H1 (cell line): ENCODE data around the gene GLRX5. TPM values are rescaled to one million over a fixed set of nuclear protein-coding genes. Genes with fewer than 3 reads are reported as not detected.

Experiments
- ASH2L ChIP-seq: fragments of 200-600, 300-600 bp; sonication (generic); IDR thresholded peaks from one replicate; pipeline ENCODE4 v1.7.1; 2017; ENCODE audit warnings: low read length
- BCL11A ChIP-seq, 2 experiments: IDR thresholded peaks; one replicate each; pipeline ENCODE4 v1.6.1; 2011; ENCODE audit warnings: low read depth in 2 of 2, low read length in 2 of 2, mild to moderate bottlenecking in 2 of 2
- HDAC2 ChIP-seq, 2 experiments: fragments of 300-600 bp in 1 of 2; sonication (generic) in 1 of 2; IDR thresholded peaks; 2 replicates each; pipeline ENCODE4 v1.6.1; 2011 to 2012; ENCODE audit warnings: low read depth in 2 of 2, low read length in 2 of 2, mild to moderate bottlenecking in 2 of 2, moderate library complexity in 2 of 2, borderline replicate concordance in 1 of 2, inconsistent platforms in 1 of 2
- KDM5A ChIP-seq: fragments of 200-600 bp; IDR thresholded peaks from 2 replicates; pipeline ENCODE4 v1.7.1; 2012; ENCODE audit warnings: mild to moderate bottlenecking, low read length, inconsistent platforms, mixed read lengths
- RXRA ChIP-seq: IDR thresholded peaks from 2 replicates; pipeline ENCODE4 v1.6.1; 2011; ENCODE audit warnings: low read depth, mild to moderate bottlenecking, low read length, moderate library complexity; ENCODE audit not compliant: insufficient read depth
- polyA plus RNA-seq, 7 experiments: library from polyadenylated mRNA; depleted of rRNA in 3 of 7; stranded (reverse) in 5 of 7; unstranded in 2 of 7; fragments of >200 nt in 5 of 7; fragments of 200-250 nt in 2 of 7; gene quantifications; 1 replicate in 5 of 7; 2 replicates in 1 of 7; 4 replicates in 1 of 7; pipeline versions ENCODE4 v1.2.1 to v1.2.3, GENCODE V29; 2011 to 2013; ENCODE audit warnings: missing spikeins in 2 of 7, mixed read lengths in 2 of 7
- total RNA-seq: library from RNA; stranded (reverse); fragmentation: NEBNext Ultra II Directional; extraction: Animal tissue kit (Norgen Biotek cat#: 25700); gene quantifications from 2 replicates; pipeline ENCODE4 v1.2.1, GENCODE V29; 2021
- TF ChIP-seq, protein P1 (sequence below): fragments of 300-600 bp; sonication (generic); IDR thresholded peaks from 2 replicates; pipeline ENCODE4 v1.7.1; 2012; ENCODE audit warnings: low read length, moderate library complexity, mild to moderate bottlenecking, inconsistent platforms; ENCODE audit not compliant: insufficient replicate concordance

Gene GLRX5
- total and polyA plus RNA-seq, 2 of the 8 experiments (the other 6 are each of a cell fraction or from before 2014, with no cell fraction given): 70.1 to 88.8 TPM

DNA sequence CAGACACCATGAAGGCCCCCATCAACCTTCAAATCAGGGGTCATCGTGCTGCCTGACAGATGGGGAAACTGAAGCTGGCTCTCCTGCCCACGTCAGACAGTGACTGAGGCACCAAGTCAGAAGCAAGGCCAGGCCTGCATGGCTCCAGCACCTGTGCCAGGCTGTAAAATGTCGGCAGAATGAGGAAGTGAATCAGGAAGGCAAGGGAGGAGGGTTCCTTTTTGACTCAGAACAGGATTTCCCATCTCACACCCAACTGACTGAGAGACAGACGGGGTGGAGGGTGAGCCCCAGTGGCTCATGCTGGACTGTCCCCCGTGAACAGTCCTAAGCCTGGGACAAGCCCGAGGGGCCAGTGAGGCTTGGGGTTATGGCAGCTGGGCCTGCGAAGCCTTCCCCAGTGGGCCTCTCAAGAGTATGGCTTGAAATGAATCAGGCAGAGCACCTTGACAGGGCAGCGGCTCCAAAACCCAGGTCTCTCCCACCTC lies 39.3 kb upstream of the GLRX5 start (continued):
- TF ChIP-seq, protein P1, sequence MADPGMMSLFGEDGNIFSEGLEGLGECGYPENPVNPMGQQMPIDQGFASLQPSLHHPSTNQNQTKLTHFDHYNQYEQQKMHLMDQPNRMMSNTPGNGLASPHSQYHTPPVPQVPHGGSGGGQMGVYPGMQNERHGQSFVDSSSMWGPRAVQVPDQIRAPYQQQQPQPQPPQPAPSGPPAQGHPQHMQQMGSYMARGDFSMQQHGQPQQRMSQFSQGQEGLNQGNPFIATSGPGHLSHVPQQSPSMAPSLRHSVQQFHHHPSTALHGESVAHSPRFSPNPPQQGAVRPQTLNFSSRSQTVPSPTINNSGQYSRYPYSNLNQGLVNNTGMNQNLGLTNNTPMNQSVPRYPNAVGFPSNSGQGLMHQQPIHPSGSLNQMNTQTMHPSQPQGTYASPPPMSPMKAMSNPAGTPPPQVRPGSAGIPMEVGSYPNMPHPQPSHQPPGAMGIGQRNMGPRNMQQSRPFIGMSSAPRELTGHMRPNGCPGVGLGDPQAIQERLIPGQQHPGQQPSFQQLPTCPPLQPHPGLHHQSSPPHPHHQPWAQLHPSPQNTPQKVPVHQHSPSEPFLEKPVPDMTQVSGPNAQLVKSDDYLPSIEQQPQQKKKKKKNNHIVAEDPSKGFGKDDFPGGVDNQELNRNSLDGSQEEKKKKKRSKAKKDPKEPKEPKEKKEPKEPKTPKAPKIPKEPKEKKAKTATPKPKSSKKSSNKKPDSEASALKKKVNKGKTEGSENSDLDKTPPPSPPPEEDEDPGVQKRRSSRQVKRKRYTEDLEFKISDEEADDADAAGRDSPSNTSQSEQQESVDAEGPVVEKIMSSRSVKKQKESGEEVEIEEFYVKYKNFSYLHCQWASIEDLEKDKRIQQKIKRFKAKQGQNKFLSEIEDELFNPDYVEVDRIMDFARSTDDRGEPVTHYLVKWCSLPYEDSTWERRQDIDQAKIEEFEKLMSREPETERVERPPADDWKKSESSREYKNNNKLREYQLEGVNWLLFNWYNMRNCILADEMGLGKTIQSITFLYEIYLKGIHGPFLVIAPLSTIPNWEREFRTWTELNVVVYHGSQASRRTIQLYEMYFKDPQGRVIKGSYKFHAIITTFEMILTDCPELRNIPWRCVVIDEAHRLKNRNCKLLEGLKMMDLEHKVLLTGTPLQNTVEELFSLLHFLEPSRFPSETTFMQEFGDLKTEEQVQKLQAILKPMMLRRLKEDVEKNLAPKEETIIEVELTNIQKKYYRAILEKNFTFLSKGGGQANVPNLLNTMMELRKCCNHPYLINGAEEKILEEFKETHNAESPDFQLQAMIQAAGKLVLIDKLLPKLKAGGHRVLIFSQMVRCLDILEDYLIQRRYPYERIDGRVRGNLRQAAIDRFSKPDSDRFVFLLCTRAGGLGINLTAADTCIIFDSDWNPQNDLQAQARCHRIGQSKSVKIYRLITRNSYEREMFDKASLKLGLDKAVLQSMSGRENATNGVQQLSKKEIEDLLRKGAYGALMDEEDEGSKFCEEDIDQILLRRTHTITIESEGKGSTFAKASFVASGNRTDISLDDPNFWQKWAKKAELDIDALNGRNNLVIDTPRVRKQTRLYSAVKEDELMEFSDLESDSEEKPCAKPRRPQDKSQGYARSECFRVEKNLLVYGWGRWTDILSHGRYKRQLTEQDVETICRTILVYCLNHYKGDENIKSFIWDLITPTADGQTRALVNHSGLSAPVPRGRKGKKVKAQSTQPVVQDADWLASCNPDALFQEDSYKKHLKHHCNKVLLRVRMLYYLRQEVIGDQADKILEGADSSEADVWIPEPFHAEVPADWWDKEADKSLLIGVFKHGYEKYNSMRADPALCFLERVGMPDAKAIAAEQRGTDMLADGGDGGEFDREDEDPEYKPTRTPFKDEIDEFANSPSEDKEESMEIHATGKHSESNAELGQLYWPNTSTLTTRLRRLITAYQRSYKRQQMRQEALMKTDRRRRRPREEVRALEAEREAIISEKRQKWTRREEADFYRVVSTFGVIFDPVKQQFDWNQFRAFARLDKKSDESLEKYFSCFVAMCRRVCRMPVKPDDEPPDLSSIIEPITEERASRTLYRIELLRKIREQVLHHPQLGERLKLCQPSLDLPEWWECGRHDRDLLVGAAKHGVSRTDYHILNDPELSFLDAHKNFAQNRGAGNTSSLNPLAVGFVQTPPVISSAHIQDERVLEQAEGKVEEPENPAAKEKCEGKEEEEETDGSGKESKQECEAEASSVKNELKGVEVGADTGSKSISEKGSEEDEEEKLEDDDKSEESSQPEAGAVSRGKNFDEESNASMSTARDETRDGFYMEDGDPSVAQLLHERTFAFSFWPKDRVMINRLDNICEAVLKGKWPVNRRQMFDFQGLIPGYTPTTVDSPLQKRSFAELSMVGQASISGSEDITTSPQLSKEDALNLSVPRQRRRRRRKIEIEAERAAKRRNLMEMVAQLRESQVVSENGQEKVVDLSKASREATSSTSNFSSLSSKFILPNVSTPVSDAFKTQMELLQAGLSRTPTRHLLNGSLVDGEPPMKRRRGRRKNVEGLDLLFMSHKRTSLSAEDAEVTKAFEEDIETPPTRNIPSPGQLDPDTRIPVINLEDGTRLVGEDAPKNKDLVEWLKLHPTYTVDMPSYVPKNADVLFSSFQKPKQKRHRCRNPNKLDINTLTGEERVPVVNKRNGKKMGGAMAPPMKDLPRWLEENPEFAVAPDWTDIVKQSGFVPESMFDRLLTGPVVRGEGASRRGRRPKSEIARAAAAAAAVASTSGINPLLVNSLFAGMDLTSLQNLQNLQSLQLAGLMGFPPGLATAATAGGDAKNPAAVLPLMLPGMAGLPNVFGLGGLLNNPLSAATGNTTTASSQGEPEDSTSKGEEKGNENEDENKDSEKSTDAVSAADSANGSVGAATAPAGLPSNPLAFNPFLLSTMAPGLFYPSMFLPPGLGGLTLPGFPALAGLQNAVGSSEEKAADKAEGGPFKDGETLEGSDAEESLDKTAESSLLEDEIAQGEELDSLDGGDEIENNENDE: no peak
- TF ChIP-seq BCL11A (IDR thresholded peaks at IDR 0.05; ENCODE audit: low read depth in 2 of 2, low read length in 2 of 2): no peak
- TF ChIP-seq RXRA: no peak
- no peak for TF ChIP-seq ASH2L
- TF ChIP-seq KDM5A: no peak
- no peak for TF ChIP-seq HDAC2 (IDR thresholded peaks at IDR 0.05; ENCODE audit: borderline replicate concordance in 1 of 2, low read depth in 2 of 2, low read length in 2 of 2)
